NCI-H187 (cell line): Measurements from ENCODE around the gene ITSN2.

Source experiments
- DNase-seq, 2 experiments: peaks; one replicate each; lab custom pipeline; 2025; lab: John Stamatoyannopoulos, UW

The ITSN2 gene

DNA sequence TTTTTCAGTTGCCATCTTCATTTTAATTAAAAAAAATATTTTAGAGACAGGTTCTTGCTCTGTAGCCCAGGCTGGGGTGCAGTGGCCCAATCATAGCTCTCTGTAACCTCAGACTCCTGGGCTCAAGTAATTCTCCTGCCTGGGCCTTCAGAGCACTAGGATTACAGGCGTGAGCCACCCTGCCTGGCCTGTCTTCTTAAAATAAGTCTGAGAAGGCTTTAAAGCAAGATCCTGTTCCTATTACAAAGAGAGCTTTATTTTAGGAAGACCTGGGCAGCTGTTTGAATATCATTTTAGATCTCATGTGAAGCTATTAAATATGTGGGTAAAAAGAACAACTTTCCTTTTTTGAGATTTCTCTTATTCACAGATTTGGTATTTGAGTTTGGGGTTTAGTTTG is 184.0 kb downstream of the ITSN2 start:
- DNase-seq, result no peak

DNA sequence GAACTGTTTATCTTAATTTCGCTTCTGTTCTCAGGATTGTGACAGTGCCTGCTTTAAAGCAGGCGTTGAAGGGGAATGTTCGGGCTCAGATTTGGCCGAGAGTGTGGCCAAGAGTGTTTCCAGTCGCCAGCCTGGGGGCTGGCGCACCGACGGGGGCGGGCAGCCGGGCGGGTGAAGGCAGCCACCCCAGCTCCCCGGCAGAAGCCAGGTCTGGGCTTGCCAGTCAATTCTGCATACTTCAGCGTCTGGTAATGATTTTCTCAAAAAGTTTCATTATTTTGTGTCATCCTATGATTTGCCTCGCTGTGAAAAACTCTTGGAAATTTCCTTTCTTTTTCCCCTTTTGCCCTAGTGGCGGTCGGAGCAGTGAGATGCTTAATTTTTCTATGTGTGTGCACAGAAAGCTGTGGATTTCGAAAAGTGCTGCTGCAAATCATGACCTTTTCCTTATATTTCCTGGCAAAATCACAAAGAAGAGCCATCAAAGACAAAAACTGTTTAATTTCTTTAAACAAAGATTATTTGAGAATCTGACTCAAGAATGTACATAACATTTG is 184.6 kb downstream of the ITSN2 start:
- no peak for DNase-seq

DNA sequence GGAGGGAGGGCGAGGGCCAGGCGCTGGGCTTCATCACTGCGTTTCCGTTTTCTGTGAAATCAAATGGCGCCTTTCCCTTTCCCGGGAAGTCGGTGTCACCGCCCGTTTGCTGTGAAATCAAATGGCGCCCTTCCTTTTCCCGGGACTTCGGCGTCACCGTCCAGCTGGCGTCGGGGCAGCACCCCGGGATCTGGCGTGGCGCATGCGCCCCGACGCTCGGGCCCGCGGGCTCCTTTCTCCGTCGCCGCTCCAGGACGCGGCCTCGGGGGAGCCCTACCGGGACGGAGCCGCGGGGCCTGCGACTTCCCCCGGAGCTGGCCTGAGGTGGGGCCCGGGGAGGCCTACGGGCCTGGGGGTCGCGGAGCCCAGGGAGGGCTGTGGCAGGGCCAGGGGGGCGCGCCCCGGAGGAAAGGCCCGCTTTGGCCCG is 185.5 kb downstream of the ITSN2 start, which contains the start of gene FAM228A:
Gene FAM228A (plus strand): TSS at position 203 of the 427 bp plus-strand sequence. CDS start 428 bp downstream, outside the sequence.
- no peak for DNase-seq

DNA sequence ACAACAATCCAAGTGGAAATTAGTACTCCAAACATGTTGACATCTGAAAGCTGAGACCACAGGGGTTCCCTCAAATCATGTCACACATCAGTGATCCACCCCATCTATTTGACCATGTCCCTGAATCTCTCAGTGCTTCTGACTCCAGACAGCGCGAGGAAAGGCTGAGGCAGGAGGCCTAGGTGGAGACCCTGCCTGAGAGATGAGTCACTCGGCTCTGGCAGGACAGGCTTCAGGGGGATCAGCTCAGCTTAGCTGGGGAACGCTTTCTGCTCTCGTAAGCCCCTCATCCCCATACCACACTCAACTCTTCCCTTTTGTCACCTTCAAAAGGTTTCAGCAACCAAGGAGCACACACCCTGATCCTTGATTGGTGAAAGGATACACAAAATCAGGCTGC is 191.3 kb downstream of the ITSN2 start:
- DNase-seq, result no peak

DNA sequence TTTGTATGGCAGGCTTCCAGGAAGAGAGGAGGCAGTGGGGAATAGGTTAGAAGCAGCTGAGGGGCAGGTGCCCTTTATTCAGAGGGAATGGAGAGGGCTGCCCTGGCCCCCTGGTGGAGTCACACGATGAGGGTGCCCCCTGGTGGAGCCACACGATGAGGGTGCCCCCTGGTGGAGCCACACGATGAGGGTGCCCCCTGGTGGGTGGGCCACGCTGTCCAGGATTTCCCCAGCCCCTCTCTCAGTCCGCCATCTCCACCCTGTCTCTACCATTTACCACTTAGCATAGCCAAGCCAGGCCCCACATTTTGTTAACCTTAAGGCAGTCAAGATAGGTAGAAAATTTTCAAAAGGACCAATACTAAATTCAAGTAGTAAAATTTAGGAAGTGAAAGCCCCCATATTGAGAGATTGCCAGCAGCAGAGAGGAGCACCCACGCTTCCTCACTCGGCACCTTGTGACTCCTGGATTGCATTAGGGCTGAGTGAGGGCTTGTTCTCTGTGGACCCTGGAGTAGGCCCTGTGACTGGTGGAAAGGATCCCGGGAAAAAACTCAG is 195.8 kb downstream of the ITSN2 start:
- DNase-seq, result no peak

DNA sequence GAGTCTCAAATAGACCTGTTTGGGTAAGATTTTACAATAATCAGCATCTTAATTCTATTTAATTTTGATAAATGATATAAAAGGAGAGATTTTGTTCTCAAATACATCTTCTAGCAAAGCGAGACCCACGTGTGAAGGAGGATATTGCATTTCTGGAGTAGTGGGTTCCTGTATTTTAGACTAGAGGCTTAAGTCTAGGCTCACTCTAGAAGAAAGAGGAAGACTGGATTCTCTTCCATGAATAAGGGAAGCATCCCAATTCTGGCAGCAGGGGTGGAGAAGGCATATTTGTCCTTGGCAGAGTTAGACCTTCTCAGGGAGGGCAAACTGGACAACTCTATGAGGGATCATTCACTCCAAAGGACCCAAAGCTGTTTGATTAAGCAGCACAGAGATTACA is 196.7 kb downstream of the ITSN2 start:
- no peak for DNase-seq

DNA sequence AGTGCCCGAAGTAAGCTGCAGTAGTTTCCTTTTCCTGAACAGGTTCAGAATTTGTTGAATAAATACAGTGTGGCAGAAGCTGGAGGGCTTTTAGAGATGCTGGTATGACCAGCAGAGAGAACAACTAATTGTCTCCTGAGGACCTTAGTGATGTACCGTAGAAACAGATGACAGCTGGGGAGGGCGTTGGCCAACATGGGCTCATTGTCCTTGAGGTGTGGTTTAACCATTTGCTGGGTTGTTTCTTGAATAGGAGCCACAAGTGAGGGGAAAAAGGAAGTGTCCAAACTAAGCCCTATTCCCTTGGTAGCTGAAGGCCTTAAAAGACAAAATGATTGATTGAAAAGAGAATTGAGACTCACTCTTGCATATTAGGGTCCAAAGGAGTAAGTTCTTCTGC is 197.2 kb downstream of the ITSN2 start:
- DNase-seq, result no peak

DNA sequence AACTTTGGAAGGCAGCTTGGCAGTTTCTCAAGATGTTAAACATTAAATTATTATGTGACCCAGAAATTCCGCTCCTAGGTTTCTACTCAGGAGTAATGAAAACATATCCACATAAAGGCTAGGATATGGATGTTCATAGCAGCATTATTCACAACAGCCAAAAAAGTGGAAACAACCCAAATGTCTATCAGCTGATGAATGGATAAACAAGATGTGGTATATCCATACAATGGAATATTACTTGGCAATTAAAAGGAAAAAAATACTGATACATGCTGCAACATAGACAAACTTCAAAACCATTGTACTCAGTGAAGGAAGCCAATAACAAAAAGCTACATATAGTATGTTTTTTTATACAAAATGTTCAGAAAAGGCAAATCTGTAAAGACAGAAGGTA is 197.8 kb downstream of the ITSN2 start:
- no peak for DNase-seq

DNA sequence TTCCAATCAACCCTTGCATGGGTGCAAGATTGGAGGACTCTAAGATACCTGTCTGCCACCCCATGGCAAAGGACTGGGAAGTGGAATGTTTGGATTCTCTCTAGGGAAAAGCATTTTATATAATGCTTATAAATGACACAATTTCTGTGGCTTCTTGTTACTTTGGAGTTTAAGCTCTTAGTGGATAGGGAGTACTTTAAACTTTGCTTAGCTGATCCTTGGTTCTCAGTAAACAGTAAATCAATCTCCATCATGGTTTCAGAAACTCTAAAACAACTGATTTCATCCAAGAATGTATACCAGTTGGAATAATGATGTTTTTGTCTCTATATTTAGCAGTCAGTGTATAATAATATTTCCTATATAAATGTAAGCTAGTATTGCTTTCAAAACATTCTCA is 199.6 kb downstream of the ITSN2 start:
- DNase-seq, result no peak

DNA sequence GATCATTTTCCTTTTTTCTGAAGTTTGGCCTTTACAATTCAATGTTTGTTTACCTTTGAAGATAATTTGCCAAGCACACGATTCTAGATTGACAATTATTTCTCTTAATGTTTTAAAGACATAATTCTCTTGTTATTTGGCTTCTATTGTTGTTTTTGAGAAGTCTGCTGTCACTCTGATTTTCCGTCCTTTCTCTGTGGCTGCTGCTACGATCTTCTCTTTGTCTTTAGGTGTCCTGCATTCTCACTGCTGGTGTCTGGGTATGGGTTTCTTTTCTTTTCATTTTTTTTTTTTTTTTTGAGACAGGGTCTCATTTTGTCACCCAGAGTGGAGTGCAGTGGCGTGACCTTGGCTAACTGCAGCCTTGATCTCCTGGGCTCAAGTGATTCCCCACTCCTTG is 200.6 kb downstream of the ITSN2 start:
- DNase-seq, result no peak

DNA sequence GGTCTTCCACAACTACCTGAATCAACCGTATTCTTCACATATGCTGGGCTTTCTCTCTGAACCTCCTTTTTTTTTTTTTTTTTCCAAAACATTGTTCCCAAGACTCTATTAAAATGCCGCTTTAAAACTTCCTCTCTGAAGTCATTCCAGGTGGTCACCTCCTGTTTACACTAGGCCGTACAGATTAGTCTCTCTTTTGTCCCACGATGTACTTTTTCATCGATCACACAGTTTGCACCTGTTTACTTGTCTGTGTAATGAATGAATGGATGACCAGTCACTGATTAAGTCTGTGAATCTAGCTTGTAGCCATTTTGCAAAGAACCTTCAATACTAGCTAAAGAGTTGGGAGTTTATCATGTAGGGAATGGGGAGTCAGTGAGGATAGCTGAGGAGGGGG is 202.2 kb downstream of the ITSN2 start:
- DNase-seq, result no peak

DNA sequence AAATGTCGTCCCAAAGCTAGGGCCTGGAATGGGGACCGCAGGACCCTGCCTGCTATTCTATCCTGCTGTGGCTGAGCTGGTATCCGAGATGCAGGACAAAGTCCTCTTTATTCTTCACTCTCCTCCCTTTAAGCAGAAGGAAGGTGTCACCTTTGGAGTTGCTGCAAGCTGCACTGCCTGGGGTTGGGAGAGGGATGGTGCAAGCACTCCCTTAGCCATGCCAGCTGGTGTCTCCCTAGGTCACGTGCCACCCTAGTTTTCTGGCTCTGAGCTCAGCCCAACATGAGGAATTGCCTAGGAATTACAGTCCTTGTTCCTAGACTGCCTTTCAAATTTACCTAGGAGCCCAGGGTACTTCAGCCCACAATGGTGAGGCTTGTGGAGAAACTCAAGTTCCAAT is 206.9 kb downstream of the ITSN2 start:
- no peak for DNase-seq
